ENCODE measurements around the gene UNC13C.

UNC13C gene

DNA sequence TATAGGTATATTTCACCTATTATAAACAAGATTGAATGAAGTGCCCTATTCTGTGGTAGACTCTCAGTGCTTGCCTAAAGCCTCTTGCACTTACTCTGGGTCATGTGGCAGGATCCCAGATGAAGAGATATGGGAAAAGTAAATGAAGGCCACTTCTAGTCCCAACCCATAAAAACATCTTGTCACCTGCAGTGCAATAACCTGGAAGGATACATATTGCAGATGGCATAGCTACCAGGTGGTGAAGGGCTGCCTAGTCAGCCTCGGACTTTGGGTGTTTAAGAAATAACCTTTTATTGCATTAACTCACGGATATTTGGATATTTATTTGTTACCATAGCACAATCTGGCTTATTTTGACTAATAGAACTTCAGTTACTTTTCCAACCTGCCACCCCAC lies 367.1 kb downstream of the UNC13C start:
- TF ChIP-seq, protein P1, sequence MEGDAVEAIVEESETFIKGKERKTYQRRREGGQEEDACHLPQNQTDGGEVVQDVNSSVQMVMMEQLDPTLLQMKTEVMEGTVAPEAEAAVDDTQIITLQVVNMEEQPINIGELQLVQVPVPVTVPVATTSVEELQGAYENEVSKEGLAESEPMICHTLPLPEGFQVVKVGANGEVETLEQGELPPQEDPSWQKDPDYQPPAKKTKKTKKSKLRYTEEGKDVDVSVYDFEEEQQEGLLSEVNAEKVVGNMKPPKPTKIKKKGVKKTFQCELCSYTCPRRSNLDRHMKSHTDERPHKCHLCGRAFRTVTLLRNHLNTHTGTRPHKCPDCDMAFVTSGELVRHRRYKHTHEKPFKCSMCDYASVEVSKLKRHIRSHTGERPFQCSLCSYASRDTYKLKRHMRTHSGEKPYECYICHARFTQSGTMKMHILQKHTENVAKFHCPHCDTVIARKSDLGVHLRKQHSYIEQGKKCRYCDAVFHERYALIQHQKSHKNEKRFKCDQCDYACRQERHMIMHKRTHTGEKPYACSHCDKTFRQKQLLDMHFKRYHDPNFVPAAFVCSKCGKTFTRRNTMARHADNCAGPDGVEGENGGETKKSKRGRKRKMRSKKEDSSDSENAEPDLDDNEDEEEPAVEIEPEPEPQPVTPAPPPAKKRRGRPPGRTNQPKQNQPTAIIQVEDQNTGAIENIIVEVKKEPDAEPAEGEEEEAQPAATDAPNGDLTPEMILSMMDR (IDR thresholded peaks at IDR 0.05; ENCODE audit: poor library complexity, severe bottlenecking), result no peak
- no peak for DNase-seq (ENCODE audit: low spot score)
- no peak overlapping the region for H3K27ac ChIP-seq (ENCODE audit: poor library complexity, severe bottlenecking)
- no peak for ATAC-seq (ENCODE audit: low read depth)
- H3K4me1 ChIP-seq (ENCODE audit: insufficient read depth, poor library complexity, severe bottlenecking), result no peaks in the 10 kb centered on the region
- H3K9me3 ChIP-seq (ENCODE audit: severe bottlenecking), result no peaks in the 10 kb centered on the region
- H3K27me3 ChIP-seq (ENCODE audit: insufficient read depth, poor library complexity, severe bottlenecking), result peaks cover 28% of the 10 kb centered on the region
- no peaks in the 10 kb centered on the region for H3K36me3 ChIP-seq (ENCODE audit: low read depth)
- H3K4me3 ChIP-seq (ENCODE audit: severe bottlenecking), result no peak overlapping the region

DNA sequence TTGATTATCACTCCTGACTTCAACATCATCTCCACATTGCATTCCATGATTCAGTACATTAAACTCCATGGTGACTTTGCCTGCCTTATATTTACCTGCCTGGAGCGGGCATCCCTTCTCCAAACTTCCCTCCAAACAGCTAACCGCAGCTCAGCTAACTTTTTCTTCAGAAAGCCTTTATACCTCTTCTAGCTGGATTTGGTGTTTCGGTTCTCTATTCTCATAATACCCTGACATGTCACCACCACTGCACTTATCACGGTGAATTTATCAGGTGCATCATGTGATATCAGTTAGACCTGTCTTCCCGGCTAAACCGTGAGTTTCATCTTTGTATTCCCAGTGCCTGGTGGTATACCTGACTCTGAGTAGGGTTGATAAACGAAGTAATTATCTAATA lies 367.6 kb downstream of the UNC13C start:
- Histone ChIP-seq H3K4me1 (ENCODE audit: insufficient read depth, poor library complexity, severe bottlenecking) (no peaks in the 10 kb centered on the region), H3K27me3 (ENCODE audit: insufficient read depth, poor library complexity, severe bottlenecking) (peaks cover 28% of the 10 kb centered on the region), H3K4me3 (ENCODE audit: severe bottlenecking) (no peak overlapping the region), H3K36me3 (ENCODE audit: low read depth) (no peaks in the 10 kb centered on the region), H3K9me3 (ENCODE audit: severe bottlenecking) (no peaks in the 10 kb centered on the region), H3K27ac (ENCODE audit: poor library complexity, severe bottlenecking) (no peak overlapping the region)
- TF ChIP-seq, protein P1 (IDR thresholded peaks at IDR 0.05; ENCODE audit: poor library complexity, severe bottlenecking), result no peak
- DNase-seq (ENCODE audit: low spot score) (no peak), ATAC-seq (ENCODE audit: low read depth) (no peak)

DNA sequence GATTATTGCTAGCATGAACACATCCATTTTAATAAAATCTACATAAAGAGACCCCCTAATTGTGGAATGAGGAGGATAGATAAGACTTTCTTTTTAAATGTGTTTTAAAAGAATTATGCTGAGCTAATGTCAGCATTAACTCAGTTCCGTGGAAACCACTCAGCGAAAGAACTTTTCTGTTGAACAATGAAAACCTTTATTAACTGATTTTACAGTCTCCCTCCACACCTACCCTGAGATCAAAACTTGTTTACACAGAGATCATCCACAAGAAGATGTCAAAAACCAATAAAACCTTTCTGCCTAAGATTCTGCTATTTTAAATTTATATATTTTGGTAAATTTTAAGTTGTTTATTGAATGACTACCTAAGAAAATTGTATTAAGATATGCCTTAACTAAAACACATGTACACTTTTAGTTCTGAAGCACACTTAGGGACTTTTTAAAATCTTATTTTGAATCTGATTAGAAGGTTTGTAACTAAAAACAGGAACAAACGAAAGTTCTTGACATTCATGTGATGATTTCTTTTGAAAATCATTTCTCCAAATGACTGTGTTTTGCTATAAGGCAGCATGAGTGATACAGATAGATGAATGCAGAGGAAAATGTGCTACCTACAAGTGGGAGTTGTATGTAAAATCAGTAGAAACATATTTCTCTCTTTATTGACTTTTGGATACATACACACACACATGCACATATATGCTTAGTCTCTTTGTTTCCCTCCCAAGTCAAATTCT lies 369.0 kb downstream of the UNC13C start:
- no peaks in the 10 kb centered on the region for H3K4me1 ChIP-seq (ENCODE audit: insufficient read depth, poor library complexity, severe bottlenecking)
- H3K27me3 ChIP-seq (ENCODE audit: insufficient read depth, poor library complexity, severe bottlenecking), result peaks cover 34% of the 10 kb centered on the region
- H3K27ac ChIP-seq (ENCODE audit: poor library complexity, severe bottlenecking), result no peak overlapping the region
- TF ChIP-seq, protein P1 (IDR thresholded peaks at IDR 0.05; ENCODE audit: poor library complexity, severe bottlenecking), result no peak
- H3K4me3 ChIP-seq (ENCODE audit: severe bottlenecking), result no peak overlapping the region
- no peaks in the 10 kb centered on the region for H3K9me3 ChIP-seq (ENCODE audit: severe bottlenecking)
- H3K36me3 ChIP-seq (ENCODE audit: low read depth), result no peaks in the 10 kb centered on the region
- DNase-seq (ENCODE audit: low spot score) (no peak), ATAC-seq (ENCODE audit: low read depth) (no peak)

DNA sequence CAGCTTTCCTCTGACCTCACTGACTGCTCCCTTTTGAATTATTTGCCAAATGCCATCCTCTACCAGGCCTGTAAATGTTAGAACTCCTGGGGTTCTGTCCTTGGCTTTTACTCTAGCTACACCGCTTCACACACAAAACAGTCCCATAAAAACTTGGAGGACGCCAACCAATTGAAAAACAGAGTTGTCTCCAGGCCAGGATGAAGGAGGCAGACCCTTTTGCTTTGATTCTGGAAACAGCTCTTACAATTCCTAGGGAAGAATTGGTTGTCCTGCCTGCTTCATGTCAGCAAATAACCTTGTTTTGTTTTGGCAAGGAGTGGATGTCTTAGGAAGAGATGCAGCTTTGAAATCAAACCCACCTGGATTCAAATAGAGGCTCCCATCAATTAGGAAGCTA lies 375.5 kb downstream of the UNC13C start:
- TF ChIP-seq, protein P1 (IDR thresholded peaks at IDR 0.05; ENCODE audit: poor library complexity, severe bottlenecking), result no peak
- ATAC-seq (ENCODE audit: low read depth) (no peak), DNase-seq (ENCODE audit: low spot score) (no peak)
- Histone ChIP-seq H3K9me3 (ENCODE audit: severe bottlenecking) (no peaks in the 10 kb centered on the region), H3K4me3 (ENCODE audit: severe bottlenecking) (no peak overlapping the region), H3K4me1 (ENCODE audit: insufficient read depth, poor library complexity, severe bottlenecking) (peaks cover 4% of the 10 kb centered on the region), H3K36me3 (ENCODE audit: low read depth) (no peaks in the 10 kb centered on the region), H3K27me3 (ENCODE audit: insufficient read depth, poor library complexity, severe bottlenecking) (peaks cover 6% of the 10 kb centered on the region), H3K27ac (ENCODE audit: poor library complexity, severe bottlenecking) (no peak overlapping the region)

DNA sequence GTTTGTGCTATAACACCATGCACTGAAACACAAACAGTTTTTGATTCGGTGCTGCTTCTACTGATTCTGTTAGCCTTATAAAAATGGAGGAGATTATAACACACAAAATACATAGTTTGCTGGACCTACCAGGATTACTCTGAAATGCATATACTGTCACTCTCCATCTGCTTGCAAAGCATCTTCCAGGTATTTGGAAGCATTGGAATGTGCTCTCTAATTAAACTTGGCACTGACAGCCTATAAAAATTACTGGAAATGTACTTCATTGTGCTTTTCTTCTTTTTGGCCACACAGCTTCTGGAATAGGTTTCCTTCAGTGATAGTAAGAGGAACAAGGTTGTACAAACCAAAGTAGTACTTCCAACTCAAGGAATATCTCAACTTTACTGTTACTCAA lies 376.1 kb downstream of the UNC13C start:
- Histone ChIP-seq H3K4me3 (ENCODE audit: severe bottlenecking) (no peak overlapping the region), H3K27me3 (ENCODE audit: insufficient read depth, poor library complexity, severe bottlenecking) (peaks cover 5% of the 10 kb centered on the region), H3K9me3 (ENCODE audit: severe bottlenecking) (no peaks in the 10 kb centered on the region), H3K36me3 (ENCODE audit: low read depth) (no peaks in the 10 kb centered on the region), H3K27ac (ENCODE audit: poor library complexity, severe bottlenecking) (no peak overlapping the region), H3K4me1 (ENCODE audit: insufficient read depth, poor library complexity, severe bottlenecking) (peaks cover 4% of the 10 kb centered on the region)
- ATAC-seq (ENCODE audit: low read depth) (no peak), DNase-seq (ENCODE audit: low spot score) (no peak)
- TF ChIP-seq, protein P1 (IDR thresholded peaks at IDR 0.05; ENCODE audit: poor library complexity, severe bottlenecking), result no peak
